Lower leg skin (tissue), 4 donors: ENCODE measurements around the gene ABCC2. TPM values are rescaled to one million over a fixed set of nuclear protein-coding genes. Genes with fewer than 3 reads are reported as not detected.

ENCODE experiments used
- DNase-seq, 2 donors: peaks; one replicate each; pipeline ENCODE4 v3.0.0-alpha.2; 2019; ENCODE audit warnings: low spot score in 2 of 2
- H3K4me3 ChIP-seq: fragments of 200-600 bp; sonication (generic); 2 replicates; pipeline ENCODE4 v1.5.1; 2017; ENCODE audit warnings: mild to moderate bottlenecking, low read depth; ENCODE audit not compliant: poor library complexity, severe bottlenecking
- CTCF ChIP-seq, 3 donors: fragments of 450-650 bp; IDR thresholded peaks; one replicate each; pipeline ENCODE4 v1.5.1; 2016; ENCODE audit warnings: antibody characterized with exemption in 3 of 3, mild to moderate bottlenecking in 3 of 3, moderate library complexity in 2 of 3
- POLR2A ChIP-seq, 2 donors: fragments of 450-650 bp; IDR thresholded peaks; one replicate each; pipeline ENCODE4 v1.6.1; 2016 to 2017; ENCODE audit warnings: antibody characterized with exemption in 2 of 2, mild to moderate bottlenecking in 1 of 2, moderate library complexity in 1 of 2
- WGBS, 2 donors: methylation state at CpG; one replicate each; pipeline ENCODE4 v1.1.5; 2018; 5-methylcytosine and 5-hydroxymethylcytosine counted together
- intact Hi-C: fragments of 100-400 bp; cut with DNase I; formaldehyde crosslinking; loops from one replicate; pipeline ENCODE4 v1.15.0; 2023; ENCODE audit warnings: low total_unique reads
- total RNA-seq, 4 donors: library from RNA; depleted of rRNA; stranded (reverse); fragments of >200 nt; gene quantifications; one replicate each; pipeline ENCODE4 v1.1.0, GENCODE V29; 2016

The ABCC2 gene
- total RNA-seq, 4 donors from 2014 or later: 0.46 to 2.0 (median 1.9) TPM

GRCh38 chr10:99805190-99805589 is 22.8 kb downstream of the ABCC2 start:
- no peak for TF ChIP-seq POLR2A (IDR thresholded peaks at IDR 0.05)
- TF ChIP-seq CTCF (IDR thresholded peaks at IDR 0.05): no peak
- intact Hi-C loops: no loop called here
- no peak for DNase-seq
- WGBS, 2 donors: 86 to 91% methylated on average over 5 of the region's 5 CpGs
- no peak overlapping the region for H3K4me3 ChIP-seq

GRCh38 chr10:99806091-99806490 is 23.7 kb downstream of the ABCC2 start:
- DNase-seq: no peak
- intact Hi-C loops: no loop called here
- no peak for TF ChIP-seq CTCF (IDR thresholded peaks at IDR 0.05)
- no peak for TF ChIP-seq POLR2A (IDR thresholded peaks at IDR 0.05)
- H3K4me3 ChIP-seq: no peak overlapping the region
- WGBS, 2 donors: 59 to 62% methylated on average over 3 of the region's 3 CpGs

- no peak overlapping the region for H3K4me3 ChIP-seq
- intact Hi-C loops: no loop called here
- no peak for TF ChIP-seq POLR2A (IDR thresholded peaks at IDR 0.05)
- no peak for TF ChIP-seq CTCF (IDR thresholded peaks at IDR 0.05)
- no peak for DNase-seq
- 96 to 100% methylated on average over 2 of the region's 2 CpGs for WGBS, 2 donors
These were observed 25.3 kb downstream of the ABCC2 start for GRCh38 chr10:99807786-99808185.

GRCh38 chr10:99808270-99808669 is 25.8 kb downstream of the ABCC2 start:
- TF ChIP-seq CTCF (IDR thresholded peaks at IDR 0.05): no peak
- intact Hi-C loops: no loop called here

GRCh38 chr10:99809481-99809880 is 27.0 kb downstream of the ABCC2 start:
- DNase-seq: no peak
- no peak overlapping the region for H3K4me3 ChIP-seq
- no peak for TF ChIP-seq POLR2A (IDR thresholded peaks at IDR 0.05)
- no peak for TF ChIP-seq CTCF (IDR thresholded peaks at IDR 0.05)
- intact Hi-C loops: no loop called here
- 75 to 79% methylated on average over 2 of the region's 2 CpGs for WGBS, 2 donors

More at GRCh38 chr10:99808270-99808669, 25.8 kb downstream of the ABCC2 start:
- no peak for DNase-seq
- H3K4me3 ChIP-seq: no peak overlapping the region

- TF ChIP-seq CTCF (IDR thresholded peaks at IDR 0.05) (no peak), POLR2A (IDR thresholded peaks at IDR 0.05) (no peak)
- 82 to 88% methylated on average over 7 of the region's 7 CpGs for WGBS, 2 donors
These were observed 27.6 kb downstream of the ABCC2 start for GRCh38 chr10:99809931-99810615.

More at GRCh38 chr10:99809931-99810615, 27.6 kb downstream of the ABCC2 start:
- H3K4me3 ChIP-seq: no peak overlapping the region
- peak in 1 of 2 donors; percentile 39 for DNase-seq
- intact Hi-C loops: no loop called here
